Erythroblast (primary cell): ENCODE data around the gene ZSWIM5.

Source experiments
- GATA1 ChIP-seq: IDR thresholded peaks from 2 replicates; pipeline ENCODE4 v1.6.1; 2011; ENCODE audit warnings: low read depth, mild to moderate bottlenecking, control low read depth, low read length, moderate library complexity
- POLR2A ChIP-seq: IDR thresholded peaks from 2 replicates; pipeline ENCODE4 v1.6.1; 2011; ENCODE audit warnings: mild to moderate bottlenecking, low read length

DNA sequence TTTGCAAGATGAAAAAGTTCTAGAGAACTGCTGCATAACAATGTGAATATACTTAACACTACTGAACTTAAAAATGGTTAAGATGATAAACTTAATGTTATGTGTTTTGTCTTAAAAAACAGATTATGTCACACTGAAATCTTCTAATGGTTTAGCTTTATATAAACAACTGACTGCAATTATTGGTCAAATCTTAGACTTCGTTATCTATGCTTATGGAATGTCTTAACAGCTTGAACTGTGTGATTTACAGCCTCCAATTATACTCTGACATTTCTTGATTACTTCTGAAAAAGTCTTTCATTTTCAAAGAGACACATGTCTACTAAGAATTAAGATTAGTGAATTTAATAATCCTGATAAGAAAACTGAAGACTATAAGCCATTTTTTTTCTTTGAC lies 71.1 kb downstream of the ZSWIM5 start:
- no peak for TF ChIP-seq POLR2A
- TF ChIP-seq GATA1 = no peak
